GM23248 (cell line): ENCODE results near the gene NSG2. TPM values are rescaled to one million over a fixed set of nuclear protein-coding genes. Genes with fewer than 3 reads are reported as not detected.

Experiments used
- DNase-seq: peaks from one replicate; pipeline ENCODE4 v3.0.0-alpha.2; 2015
- H2AFZ ChIP-seq: fragments of 200-600 bp; sonication (generic); 2 replicates; pipeline ENCODE4 v1.6.1; 2016; ENCODE audit warnings: antibody characterized with exemption
- H3F3A ChIP-seq: fragments of 200-600 bp; sonication (generic); 2 replicates; pipeline ENCODE4 v1.6.1; 2016; ENCODE audit warnings: mild to moderate bottlenecking, antibody characterized with exemption, mixed run types; ENCODE audit not compliant: insufficient read depth
- H3K27ac ChIP-seq: fragments of 200-600 bp; sonication (generic); 2 replicates; pipeline ENCODE4 v1.5.1; 2016; ENCODE audit warnings: mild to moderate bottlenecking
- H3K27me3 ChIP-seq: fragments of 200-600 bp; sonication (generic); replicated peaks from 2 replicates; pipeline ENCODE4 v1.6.1; 2016; ENCODE audit warnings: mild to moderate bottlenecking; ENCODE audit not compliant: insufficient read depth
- H3K36me3 ChIP-seq: fragments of 200-600 bp; sonication (generic); 2 replicates; pipeline ENCODE4 v1.6.1; 2016; ENCODE audit warnings: low read depth, mild to moderate bottlenecking
- H3K4me1 ChIP-seq: fragments of 200-600 bp; sonication (generic); 2 replicates; pipeline ENCODE4 v1.6.1; 2016; ENCODE audit warnings: mild to moderate bottlenecking; ENCODE audit not compliant: insufficient read depth
- H3K4me2 ChIP-seq: fragments of 200-600 bp; sonication (generic); one replicate; pipeline ENCODE4 v1.6.1; 2016; ENCODE audit warnings: mild to moderate bottlenecking; ENCODE audit not compliant: unreplicated experiment
- H3K4me3 ChIP-seq: fragments of 200-600 bp; sonication (generic); 2 replicates; pipeline ENCODE4 v1.5.1; 2016; ENCODE audit warnings: mild to moderate bottlenecking
- H3K79me2 ChIP-seq: fragments of 200-600 bp; sonication (generic); 2 replicates; pipeline ENCODE4 v1.6.1; 2016; ENCODE audit warnings: mild to moderate bottlenecking; ENCODE audit not compliant: insufficient read depth
- H3K9ac ChIP-seq: fragments of 200-600 bp; sonication (generic); 2 replicates; pipeline ENCODE4 v1.6.1; 2016; ENCODE audit warnings: mild to moderate bottlenecking
- H3K9me2 ChIP-seq: fragments of 200-600 bp; sonication (generic); 2 replicates; pipeline ENCODE4 v1.6.1; 2016; ENCODE audit warnings: mixed run types, mild to moderate bottlenecking, moderate library complexity; ENCODE audit not compliant: insufficient read depth
- H3K9me3 ChIP-seq: fragments of 200-600 bp; sonication (generic); one replicate; pipeline ENCODE4 v1.6.1; 2017; ENCODE audit warnings: low read depth
- H4K20me1 ChIP-seq: fragments of 200-600 bp; sonication (generic); 2 replicates; pipeline ENCODE4 v1.6.0; 2016; ENCODE audit not compliant: insufficient read depth
- EZH2 ChIP-seq: fragments of 200-600 bp; sonication (generic); IDR thresholded peaks from 2 replicates; pipeline ENCODE4 v1.6.1; 2018; ENCODE audit warnings: antibody characterized with exemption, mild to moderate bottlenecking; ENCODE audit not compliant: insufficient read depth, poor library complexity, severe bottlenecking
- EZH2phosphoT487 ChIP-seq: fragments of 200-600 bp; sonication (generic); IDR thresholded peaks from 2 replicates; pipeline ENCODE4 v1.6.1; 2018; ENCODE audit warnings: antibody characterized with exemption, moderate library complexity, mild to moderate bottlenecking, low read depth; ENCODE audit not compliant: insufficient read depth
- WGBS, 2 experiments: methylation state at CpG; one replicate each; pipeline ENCODE4 v1.1.6; 2015 to 2017; ENCODE audit warnings: low lambda C conversion rate in 2 of 2, low coverage in 1 of 2; ENCODE audit errors: missing lambda C conversion rate in 2 of 2; 5-methylcytosine and 5-hydroxymethylcytosine counted together
- in situ Hi-C: fragments of 300-500 bp; cut with MboI; formaldehyde crosslinking; loops from 2 replicates; pipeline ENCODE4 v1.15.0; 2020
- polyA plus RNA-seq: library from polyadenylated mRNA; unstranded; fragments of >200 nt; fragmentation: Nextera tagmentation; extraction: Ambion mirVana; gene quantifications from 2 replicates; pipeline ENCODE4 v1.2.1, GENCODE V29; 2016
- total RNA-seq: library from RNA; depleted of rRNA; stranded (reverse); fragments of >200 nt; shearing (Covaris generic); gene quantifications from 2 replicates; pipeline ENCODE4 v1.2.3, GENCODE V29; 2014

Gene NSG2
- total and polyA plus RNA-seq, 2 experiments from 2014 or later: not detected

DNA sequence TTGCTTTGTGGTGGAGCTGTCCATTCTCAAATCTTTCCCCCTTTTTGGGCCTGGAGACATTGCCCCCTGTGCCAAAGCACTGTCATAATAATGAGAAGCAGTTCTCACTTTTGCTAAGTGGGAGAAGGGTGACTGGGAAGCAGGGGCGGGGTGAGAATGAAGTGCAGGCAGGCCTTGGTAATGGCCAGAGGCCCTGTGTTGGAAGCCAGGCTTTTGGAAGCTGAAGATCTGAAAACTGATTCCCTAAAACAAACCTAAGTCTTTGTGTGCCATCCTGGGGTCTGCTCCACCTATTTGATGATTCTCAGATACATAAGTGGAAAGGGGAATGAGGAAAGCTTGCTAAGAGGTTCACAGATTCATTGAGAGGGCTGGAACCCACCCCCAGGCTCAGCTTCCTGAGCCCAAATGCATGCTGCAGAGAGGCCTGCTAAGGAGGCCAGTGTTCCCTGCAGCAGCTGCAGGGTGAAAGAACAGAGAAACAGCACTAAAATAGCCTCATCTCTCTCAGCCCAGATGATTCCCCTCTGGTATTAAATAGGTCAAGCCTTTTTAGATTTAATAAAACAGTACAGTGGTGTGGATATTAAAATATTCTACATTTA is 75.0 kb downstream of the NSG2 start:
- Histone ChIP-seq H3K4me2 (no peak overlapping the region), H2AFZ (no peak overlapping the region), H3K27ac (no peak overlapping the region), H3K27me3 (no peaks in the 10 kb centered on the region), H3K4me3 (no peak overlapping the region), H3K9me2 (no peaks in the 10 kb centered on the region), H4K20me1 (no peaks in the 10 kb centered on the region), H3K79me2 (no peaks in the 10 kb centered on the region), H3K4me1 (no peaks in the 10 kb centered on the region), H3K9me3 (no peaks in the 10 kb centered on the region), H3K9ac (no peak overlapping the region), H3F3A (no peaks in the 10 kb centered on the region), H3K36me3 (no peaks in the 10 kb centered on the region)
- TF ChIP-seq EZH2: no peak
- TF ChIP-seq EZH2phosphoT487: no peak
- in situ Hi-C loops: no loop called here
- DNase-seq: no peak
- 11 to 30% methylated on average over 1 of the region's 1 CpG for WGBS, 2 experiments

DNA sequence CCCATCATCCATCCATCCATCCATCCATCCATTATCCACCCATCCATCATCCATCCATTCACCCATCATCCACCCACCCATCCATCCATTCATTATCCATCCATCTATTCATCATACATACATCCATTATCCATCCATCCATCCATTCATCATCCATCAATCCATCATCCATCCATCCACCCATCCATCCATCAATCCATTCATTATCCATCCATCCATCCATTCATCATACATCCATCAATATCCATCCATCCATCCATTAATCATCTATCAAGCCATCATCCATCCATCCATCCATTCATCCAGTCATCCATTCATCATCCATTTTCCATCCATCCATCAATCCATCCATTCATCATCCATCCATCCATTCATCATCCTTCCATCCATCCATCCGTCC is 89.0 kb downstream of the NSG2 start:
- WGBS, 2 experiments: 2 to 8% methylated on average over 1 of the region's 1 CpG
- H3F3A ChIP-seq: no peaks in the 10 kb centered on the region
- H4K20me1 ChIP-seq: no peaks in the 10 kb centered on the region
- no peaks in the 10 kb centered on the region for H3K4me1 ChIP-seq
- no peaks in the 10 kb centered on the region for H3K9me2 ChIP-seq
- DNase-seq: no peak
- H3K27me3 ChIP-seq: no peaks in the 10 kb centered on the region
- TF ChIP-seq EZH2phosphoT487: no peak
- no peak for TF ChIP-seq EZH2
- H3K9me3 ChIP-seq: peaks cover 3% of the 10 kb centered on the region
- no peak overlapping the region for H3K27ac ChIP-seq
- H3K79me2 ChIP-seq: no peaks in the 10 kb centered on the region
- no peak overlapping the region for H3K4me2 ChIP-seq
- H3K9ac ChIP-seq: no peak overlapping the region
- no peak overlapping the region for H3K4me3 ChIP-seq
- no peak overlapping the region for H2AFZ ChIP-seq
- in situ Hi-C loops: no loop called here
- H3K36me3 ChIP-seq: no peaks in the 10 kb centered on the region

DNA sequence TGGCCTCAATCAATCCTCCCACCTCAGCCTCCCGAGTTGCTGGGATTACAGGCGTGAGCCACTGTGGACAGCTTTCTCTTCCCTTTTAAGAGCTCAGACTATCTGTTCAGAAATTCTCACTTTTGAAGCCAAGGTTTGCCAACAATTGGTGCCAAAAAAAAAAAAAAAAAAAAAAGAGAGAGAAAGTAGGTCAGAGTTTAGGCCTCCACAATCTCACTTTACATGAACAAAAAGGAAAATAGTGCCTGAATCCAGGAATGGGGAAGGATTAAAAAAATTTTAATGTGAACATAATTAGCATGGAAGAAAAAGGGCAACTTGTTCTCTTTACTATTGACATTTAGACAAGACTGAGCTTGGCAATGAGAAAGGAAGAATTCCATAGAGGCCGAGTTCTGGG is 94.1 kb downstream of the NSG2 start:
- Histone ChIP-seq H3K27ac (no peak overlapping the region), H3K27me3 (no peaks in the 10 kb centered on the region), H3K36me3 (no peaks in the 10 kb centered on the region), H3K4me3 (no peak overlapping the region), H3K79me2 (no peaks in the 10 kb centered on the region), H2AFZ (no peak overlapping the region), H3K9me2 (no peaks in the 10 kb centered on the region), H3K9ac (no peak overlapping the region), H4K20me1 (no peaks in the 10 kb centered on the region), H3K4me1 (no peaks in the 10 kb centered on the region), H3K9me3 (peaks cover 3% of the 10 kb centered on the region), H3F3A (no peaks in the 10 kb centered on the region), H3K4me2 (no peak overlapping the region)
- WGBS, 2 experiments: 7 to 9% methylated on average over 3 of the region's 3 CpGs
- DNase-seq: no peak
- in situ Hi-C loops: no loop called here
- TF ChIP-seq EZH2: no peak

DNA sequence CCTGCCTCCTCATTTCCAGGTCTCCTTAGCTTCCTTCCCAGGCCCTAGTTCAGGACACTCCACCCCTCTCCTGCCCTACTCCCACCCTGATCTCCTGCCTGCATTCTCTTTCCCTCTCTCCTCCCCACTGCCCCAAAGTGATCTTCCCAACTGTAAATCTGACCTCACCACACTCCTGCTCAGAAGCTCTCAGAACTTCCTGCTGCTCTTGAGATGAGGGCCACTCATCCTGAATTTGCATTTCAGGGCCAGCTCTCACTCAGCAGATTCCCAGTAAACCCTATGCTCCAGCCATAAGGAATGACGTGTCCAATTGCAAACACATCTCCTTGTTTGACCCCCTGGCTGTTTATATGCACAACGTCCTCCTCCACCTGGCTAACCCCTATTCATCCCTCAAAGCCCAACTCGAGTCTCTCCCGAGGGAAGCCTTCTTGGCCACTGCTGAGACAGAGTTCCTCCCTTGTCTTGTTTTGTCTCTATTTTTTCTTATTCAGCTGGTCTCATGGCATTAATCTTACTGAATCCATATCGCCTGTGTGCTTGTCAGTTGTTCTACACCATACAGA is 95.0 kb downstream of the NSG2 start:
- TF ChIP-seq EZH2phosphoT487: no peak
- H3K9me3 ChIP-seq: peaks cover 3% of the 10 kb centered on the region
- no peaks in the 10 kb centered on the region for H3K27me3 ChIP-seq
- H3K9ac ChIP-seq: no peak overlapping the region
- 15 to 18% methylated on average over 5 of the region's 5 CpGs for WGBS, 2 experiments
- no peak overlapping the region for H2AFZ ChIP-seq
- H3K4me2 ChIP-seq: no peak overlapping the region
- no peaks in the 10 kb centered on the region for H3K9me2 ChIP-seq
- no peaks in the 10 kb centered on the region for H3K4me1 ChIP-seq
- no peaks in the 10 kb centered on the region for H3K79me2 ChIP-seq
- no peak overlapping the region for H3K27ac ChIP-seq
- no peak overlapping the region for H3K4me3 ChIP-seq
- H4K20me1 ChIP-seq: no peaks in the 10 kb centered on the region
- H3F3A ChIP-seq: no peaks in the 10 kb centered on the region
- in situ Hi-C loops: no loop called here
- no peaks in the 10 kb centered on the region for H3K36me3 ChIP-seq
- DNase-seq: no peak

DNA sequence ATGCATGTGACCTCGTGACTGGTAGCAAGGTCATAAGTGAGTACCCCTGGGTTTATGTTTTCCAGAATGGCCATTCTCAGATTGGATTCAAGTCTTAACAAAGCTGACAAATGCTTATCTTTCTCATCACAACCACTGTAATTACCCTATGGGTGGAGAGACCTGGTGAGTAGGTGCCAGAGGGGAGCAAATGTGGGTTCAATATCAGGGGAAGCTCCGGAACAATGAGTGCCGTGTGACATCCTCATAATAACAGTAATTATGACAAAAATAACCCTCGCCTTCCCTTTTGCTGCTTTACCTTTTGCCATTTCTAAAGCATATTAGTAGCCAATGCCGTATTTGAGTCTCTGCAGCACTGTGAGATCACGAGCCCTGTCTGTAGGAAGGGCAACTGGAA is 95.9 kb downstream of the NSG2 start:
- no peaks in the 10 kb centered on the region for H4K20me1 ChIP-seq
- peaks cover 3% of the 10 kb centered on the region for H3K9me3 ChIP-seq
- H3K36me3 ChIP-seq: no peaks in the 10 kb centered on the region
- H3K4me3 ChIP-seq: no peak overlapping the region
- WGBS, 2 experiments: 14 to 17% methylated on average over 6 of the region's 6 CpGs
- no peaks in the 10 kb centered on the region for H3K9me2 ChIP-seq
- no peaks in the 10 kb centered on the region for H3F3A ChIP-seq
- DNase-seq: no peak
- H2AFZ ChIP-seq: no peak overlapping the region
- in situ Hi-C loops: no loop called here
- no peak overlapping the region for H3K4me2 ChIP-seq
- H3K9ac ChIP-seq: no peak overlapping the region
- H3K79me2 ChIP-seq: no peaks in the 10 kb centered on the region
- no peaks in the 10 kb centered on the region for H3K27me3 ChIP-seq
- H3K4me1 ChIP-seq: no peaks in the 10 kb centered on the region
- TF ChIP-seq EZH2phosphoT487 (no peak), EZH2 (no peak)
- no peak overlapping the region for H3K27ac ChIP-seq
